Fibroblast of pulmonary artery (primary cell): ENCODE data around the gene RETREG2.

Experiments
- DNase-seq: peaks from one replicate; pipeline ENCODE4 v3.0.0-alpha.2; 2010; ENCODE audit warnings: low read depth
- H3K4me3 ChIP-seq: replicated peaks from 2 replicates; pipeline ENCODE4 v1.5.1; 2011; ENCODE audit warnings: low read depth, mild to moderate bottlenecking, control low read depth, low read length, moderate library complexity
- CTCF ChIP-seq: IDR thresholded peaks from 2 replicates; pipeline ENCODE4 v1.5.1; 2011; ENCODE audit warnings: mild to moderate bottlenecking, control low read depth, low read length, inconsistent platforms; ENCODE audit errors: missing control alignments

RETREG2 gene

GRCh38 chr2:219179601-219180465 lies 1.8 kb downstream of the RETREG2 start:
- DNase-seq = no peak
- H3K4me3 ChIP-seq = peak overlapping the region; percentile 61
- no peak for TF ChIP-seq CTCF

- no peak overlapping the region for H3K4me3 ChIP-seq
- TF ChIP-seq CTCF = no peak
- DNase-seq = no peak
Observed at GRCh38 chr2:219180961-219181360, 2.9 kb downstream of the RETREG2 start.

GRCh38 chr2:219181531-219181930 lies 3.5 kb downstream of the RETREG2 start:
- no peak for TF ChIP-seq CTCF
- H3K4me3 ChIP-seq = no peak overlapping the region
- DNase-seq = no peak

GRCh38 chr2:219182331-219183150 lies 4.5 kb downstream of the RETREG2 start:
- no peak for DNase-seq
- H3K4me3 ChIP-seq = no peak overlapping the region
- no peak for TF ChIP-seq CTCF

- no peak overlapping the region for H3K4me3 ChIP-seq
- DNase-seq = no peak
- no peak for TF ChIP-seq CTCF
Observed at GRCh38 chr2:219183151-219183772, 5.2 kb downstream of the RETREG2 start.

- TF ChIP-seq CTCF = no peak
- no peak overlapping the region for H3K4me3 ChIP-seq
- no peak for DNase-seq
Observed at GRCh38 chr2:219184121-219184520, 6.0 kb downstream of the RETREG2 start.
